Liver (tissue), 9 donors: ENCODE data around the gene NR1D2. TPM values are rescaled to one million over a fixed set of nuclear protein-coding genes. Genes with fewer than 3 reads are reported as not detected.

Experiments
- DNase-seq: peaks from one replicate; pipeline ENCODE4 v3.0.0-alpha.2; 2017; ENCODE audit warnings: low spot score
- H3K27ac ChIP-seq, 2 donors: one replicate each; pipeline ENCODE4 v1.7.0; 2013; ENCODE audit warnings: inconsistent platforms in 2 of 2, low read length in 2 of 2, control low read depth in 1 of 2, low read depth in 1 of 2, mild to moderate bottlenecking in 1 of 2
- H3K27me3 ChIP-seq, 4 donors: one replicate each; pipeline versions ENCODE4 v1.6.1 to v1.7.0; 2013; ENCODE audit warnings: low read length in 3 of 4, inconsistent platforms in 1 of 4, mild to moderate bottlenecking in 1 of 4, moderate library complexity in 1 of 4; ENCODE audit not compliant: control insufficient read depth in 4 of 4, insufficient read depth in 4 of 4
- H3K36me3 ChIP-seq, 4 donors: one replicate each; pipeline versions ENCODE4 v1.6.1 to v1.7.0; 2013; ENCODE audit warnings: low read length in 3 of 4, mild to moderate bottlenecking in 3 of 4, low read depth in 1 of 4, moderate library complexity in 1 of 4; ENCODE audit not compliant: control insufficient read depth in 4 of 4, insufficient read depth in 3 of 4
- H3K4me1 ChIP-seq, 4 donors: one replicate each; pipeline versions ENCODE4 v1.6.1 to v1.7.0; 2013; ENCODE audit warnings: low read length in 3 of 4, mild to moderate bottlenecking in 3 of 4, moderate library complexity in 1 of 4; ENCODE audit not compliant: control insufficient read depth in 4 of 4, insufficient read depth in 4 of 4
- H3K4me3 ChIP-seq, 3 donors: one replicate each; pipeline versions ENCODE4 v1.6.1 to v1.7.0; 2013; ENCODE audit warnings: low read length in 3 of 3, control low read depth in 1 of 3, low read depth in 1 of 3, mild to moderate bottlenecking in 1 of 3
- H3K9ac ChIP-seq, 2 donors: one replicate each; pipeline ENCODE4 v1.7.0; 2013; ENCODE audit warnings: low read length in 2 of 2, mild to moderate bottlenecking in 2 of 2, moderate library complexity in 2 of 2, control low read depth in 1 of 2, low read depth in 1 of 2
- H3K9me3 ChIP-seq, 4 donors: one replicate each; pipeline versions ENCODE4 v1.6.1 to v1.7.0; 2013; ENCODE audit warnings: low read length in 3 of 4; ENCODE audit not compliant: control insufficient read depth in 4 of 4
- ATF3 ChIP-seq: IDR thresholded peaks from 2 replicates; pipeline ENCODE4 v1.6.1; 2016; ENCODE audit warnings: antibody characterized with exemption
- EGR1 ChIP-seq, 2 donors: IDR thresholded peaks; 2 replicates each; pipeline ENCODE4 v1.6.1; 2016 to 2018; ENCODE audit warnings: antibody characterized with exemption in 2 of 2, low read depth in 2 of 2
- FOXA1 ChIP-seq: IDR thresholded peaks from 2 replicates; pipeline ENCODE4 v1.6.1; 2016; ENCODE audit warnings: antibody characterized with exemption
- FOXA2 ChIP-seq: IDR thresholded peaks from 2 replicates; pipeline ENCODE4 v1.6.1; 2016; ENCODE audit warnings: antibody characterized with exemption
- GABPA ChIP-seq, 2 donors: IDR thresholded peaks in 1 of 2; conservative IDR thresholded peaks in 1 of 2; 2 replicates each; pipeline ENCODE4 v1.6.1; 2016; ENCODE audit warnings: antibody characterized with exemption in 2 of 2, mild to moderate bottlenecking in 1 of 2, moderate library complexity in 1 of 2
- HNF4A ChIP-seq, 2 donors: conservative IDR thresholded peaks; 2 replicates each; pipeline ENCODE4 v1.6.1; 2016; ENCODE audit warnings: antibody characterized with exemption in 2 of 2, mild to moderate bottlenecking in 2 of 2
- HNF4G ChIP-seq: IDR thresholded peaks from 2 replicates; pipeline ENCODE4 v1.6.1; 2016; ENCODE audit warnings: antibody characterized with exemption
- JUND ChIP-seq, 2 donors: IDR thresholded peaks; 2 replicates each; pipeline ENCODE4 v1.6.1; 2016; ENCODE audit warnings: antibody characterized with exemption in 2 of 2
- NR2F2 ChIP-seq: IDR thresholded peaks from 2 replicates; pipeline ENCODE4 v1.6.1; 2016; ENCODE audit warnings: antibody characterized with exemption
- RAD21 ChIP-seq, 2 donors: IDR thresholded peaks; 2 replicates each; pipeline ENCODE4 v1.6.1; 2016; ENCODE audit warnings: antibody characterized with exemption in 2 of 2, mild to moderate bottlenecking in 2 of 2
- RXRA ChIP-seq, 2 donors: IDR thresholded peaks; 2 replicates each; pipeline ENCODE4 v1.6.1; 2017 to 2018; ENCODE audit warnings: antibody characterized with exemption in 2 of 2, mild to moderate bottlenecking in 1 of 2
- SP1 ChIP-seq: IDR thresholded peaks from 2 replicates; pipeline ENCODE4 v1.6.1; 2018; ENCODE audit warnings: antibody characterized with exemption, mild to moderate bottlenecking
- TAF1 ChIP-seq: conservative IDR thresholded peaks from 2 replicates; pipeline ENCODE4 v1.6.1; 2016; ENCODE audit warnings: antibody characterized with exemption, mild to moderate bottlenecking
- YY1 ChIP-seq: IDR thresholded peaks from 2 replicates; pipeline ENCODE4 v1.6.1; 2016; ENCODE audit warnings: antibody characterized with exemption, mild to moderate bottlenecking
- WGBS: extraction: QIAGEN DNeasy Blood & Tissue Kit; methylation state at CpG from one replicate; pipeline ENCODE4 v1.1.7; 2013; 5-methylcytosine and 5-hydroxymethylcytosine counted together
- polyA plus RNA-seq, 2 donors: library from polyadenylated mRNA; stranded (reverse) in 1 of 2; unstranded in 1 of 2; fragments of 200-250 nt in 1 of 2; fragments of >200 nt in 1 of 2; fragmentation: Nextera tagmentation in 1 of 2; extraction: Ambion mirVana in 1 of 2; gene quantifications; one replicate each; pipeline versions ENCODE4 v1.2.1 to v1.2.3, GENCODE V29; 2013 to 2015
- total RNA-seq, 2 donors: library from RNA; depleted of rRNA; stranded (reverse); fragments of >200 nt; gene quantifications; one replicate each; pipeline ENCODE4 v1.2.3, GENCODE V29; 2014
- TF ChIP-seq, protein P1 (sequence below): IDR thresholded peaks from 2 replicates; pipeline ENCODE4 v1.6.1; 2016; ENCODE audit warnings: antibody characterized with exemption, mild to moderate bottlenecking
- TF ChIP-seq, protein P2 (sequence below): IDR thresholded peaks from 2 replicates; pipeline ENCODE4 v1.6.1; 2016; ENCODE audit warnings: antibody characterized with exemption
- donor health status: healthy.
- donor health status: healthy.
- donor health status: healthy.
- donor health status: healthy.
- donor health status: healthy.

Gene NR1D2
- total and polyA plus RNA-seq, 4 donors, result 7.3 to 25.5 (median 9.2) TPM

GRCh38 chr3:23926246-23926645 lies 18.8 kb upstream of the NR1D2 start:
- Histone ChIP-seq H3K36me3 (peaks cover 0 to 4% (median 0%) of the 10 kb centered on the region in 4 donors), H3K27ac (no peak overlapping the region), H3K9me3 (no peaks in the 10 kb centered on the region), H3K9ac (no peak overlapping the region), H3K27me3 (no peaks in the 10 kb centered on the region), H3K4me3 (no peak overlapping the region), H3K4me1 (peaks cover 4 to 7% (median 5%) of the 10 kb centered on the region in 4 donors)
- DNase-seq, result no peak
- no peak for TF ChIP-seq ATF3
- no peak for TF ChIP-seq JUND (IDR thresholded peaks at IDR 0.05)
- no peak for TF ChIP-seq EGR1 (IDR thresholded peaks at IDR 0.05; ENCODE audit: low read depth in 2 of 2)
- TF ChIP-seq, protein P1, sequence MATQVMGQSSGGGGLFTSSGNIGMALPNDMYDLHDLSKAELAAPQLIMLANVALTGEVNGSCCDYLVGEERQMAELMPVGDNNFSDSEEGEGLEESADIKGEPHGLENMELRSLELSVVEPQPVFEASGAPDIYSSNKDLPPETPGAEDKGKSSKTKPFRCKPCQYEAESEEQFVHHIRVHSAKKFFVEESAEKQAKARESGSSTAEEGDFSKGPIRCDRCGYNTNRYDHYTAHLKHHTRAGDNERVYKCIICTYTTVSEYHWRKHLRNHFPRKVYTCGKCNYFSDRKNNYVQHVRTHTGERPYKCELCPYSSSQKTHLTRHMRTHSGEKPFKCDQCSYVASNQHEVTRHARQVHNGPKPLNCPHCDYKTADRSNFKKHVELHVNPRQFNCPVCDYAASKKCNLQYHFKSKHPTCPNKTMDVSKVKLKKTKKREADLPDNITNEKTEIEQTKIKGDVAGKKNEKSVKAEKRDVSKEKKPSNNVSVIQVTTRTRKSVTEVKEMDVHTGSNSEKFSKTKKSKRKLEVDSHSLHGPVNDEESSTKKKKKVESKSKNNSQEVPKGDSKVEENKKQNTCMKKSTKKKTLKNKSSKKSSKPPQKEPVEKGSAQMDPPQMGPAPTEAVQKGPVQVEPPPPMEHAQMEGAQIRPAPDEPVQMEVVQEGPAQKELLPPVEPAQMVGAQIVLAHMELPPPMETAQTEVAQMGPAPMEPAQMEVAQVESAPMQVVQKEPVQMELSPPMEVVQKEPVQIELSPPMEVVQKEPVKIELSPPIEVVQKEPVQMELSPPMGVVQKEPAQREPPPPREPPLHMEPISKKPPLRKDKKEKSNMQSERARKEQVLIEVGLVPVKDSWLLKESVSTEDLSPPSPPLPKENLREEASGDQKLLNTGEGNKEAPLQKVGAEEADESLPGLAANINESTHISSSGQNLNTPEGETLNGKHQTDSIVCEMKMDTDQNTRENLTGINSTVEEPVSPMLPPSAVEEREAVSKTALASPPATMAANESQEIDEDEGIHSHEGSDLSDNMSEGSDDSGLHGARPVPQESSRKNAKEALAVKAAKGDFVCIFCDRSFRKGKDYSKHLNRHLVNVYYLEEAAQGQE, result no peak
- TF ChIP-seq FOXA2, result no peak
- TF ChIP-seq HNF4A (conservative IDR thresholded peaks at IDR 0.05), result no peak
- TF ChIP-seq RXRA (IDR thresholded peaks at IDR 0.05), result no peak
- no peak for TF ChIP-seq TAF1
- WGBS, result 95% methylated on average over 7 of the region's 7 CpGs

DNA sequence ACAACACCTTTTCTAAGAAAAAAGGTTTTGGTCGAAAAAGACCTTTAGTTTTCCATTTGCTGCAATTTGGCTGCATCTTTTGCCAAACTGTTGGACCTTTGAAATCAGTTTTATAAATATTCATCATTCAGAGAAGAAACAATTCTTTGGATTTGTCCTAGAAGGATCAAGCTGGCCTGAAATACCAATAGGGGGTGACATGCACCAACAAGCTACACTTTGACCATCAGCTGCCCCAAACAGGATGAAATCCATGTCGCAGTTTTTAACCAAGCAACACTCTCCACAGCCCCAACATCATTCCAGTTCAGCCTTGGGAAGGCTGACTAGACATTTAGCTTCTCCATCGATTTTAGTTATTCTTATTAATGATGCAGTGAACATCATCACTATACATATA lies 18.4 kb upstream of the NR1D2 start:
- Histone ChIP-seq H3K4me3 (no peak overlapping the region), H3K9ac (no peak overlapping the region), H3K4me1 (peaks cover 4 to 7% (median 5%) of the 10 kb centered on the region in 4 donors), H3K27ac (peak overlapping the region in 1 of 2 donors; percentile 76), H3K36me3 (peaks cover 0 to 4% (median 0%) of the 10 kb centered on the region in 4 donors), H3K27me3 (no peaks in the 10 kb centered on the region), H3K9me3 (no peaks in the 10 kb centered on the region)
- TF ChIP-seq YY1 (no peak), RAD21 (IDR thresholded peaks at IDR 0.05) (peak; percentile 52 to 56), FOXA1 (no peak), GABPA (IDR thresholded peaks at IDR 0.05 in 1 of 2, conservative IDR thresholded peaks at IDR 0.05 in 1 of 2) (no peak)
- 74% methylated on average over 3 of the region's 3 CpGs for WGBS
- DNase-seq, result no peak

DNA sequence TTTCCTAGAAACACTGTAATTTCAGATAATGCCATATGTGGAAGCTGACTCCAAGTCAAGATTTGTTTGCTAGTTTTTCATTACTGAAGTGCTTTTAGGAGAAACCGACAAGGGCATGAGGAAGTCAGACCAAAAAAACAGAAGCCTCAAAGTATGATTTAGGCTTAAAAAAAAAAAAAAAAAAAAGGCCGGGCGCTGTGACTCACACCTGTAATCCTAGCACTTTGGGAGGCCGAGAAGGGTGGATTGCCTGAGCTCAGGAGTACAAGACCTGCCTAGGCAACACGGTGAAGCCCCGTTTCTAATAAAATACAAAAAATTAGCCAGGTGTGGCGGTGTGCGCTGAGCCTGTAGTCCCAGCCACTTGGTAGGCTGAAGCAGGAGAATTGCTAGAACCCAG lies 16.6 kb upstream of the NR1D2 start:
- TF ChIP-seq SP1 (no peak), YY1 (no peak), FOXA1 (no peak), JUND (IDR thresholded peaks at IDR 0.05) (no peak), RXRA (IDR thresholded peaks at IDR 0.05) (no peak), TAF1 (no peak), RAD21 (IDR thresholded peaks at IDR 0.05) (no peak), HNF4G (no peak), NR2F2 (no peak), EGR1 (IDR thresholded peaks at IDR 0.05; ENCODE audit: low read depth in 2 of 2) (no peak), FOXA2 (no peak), ATF3 (no peak)
- TF ChIP-seq, protein P2, sequence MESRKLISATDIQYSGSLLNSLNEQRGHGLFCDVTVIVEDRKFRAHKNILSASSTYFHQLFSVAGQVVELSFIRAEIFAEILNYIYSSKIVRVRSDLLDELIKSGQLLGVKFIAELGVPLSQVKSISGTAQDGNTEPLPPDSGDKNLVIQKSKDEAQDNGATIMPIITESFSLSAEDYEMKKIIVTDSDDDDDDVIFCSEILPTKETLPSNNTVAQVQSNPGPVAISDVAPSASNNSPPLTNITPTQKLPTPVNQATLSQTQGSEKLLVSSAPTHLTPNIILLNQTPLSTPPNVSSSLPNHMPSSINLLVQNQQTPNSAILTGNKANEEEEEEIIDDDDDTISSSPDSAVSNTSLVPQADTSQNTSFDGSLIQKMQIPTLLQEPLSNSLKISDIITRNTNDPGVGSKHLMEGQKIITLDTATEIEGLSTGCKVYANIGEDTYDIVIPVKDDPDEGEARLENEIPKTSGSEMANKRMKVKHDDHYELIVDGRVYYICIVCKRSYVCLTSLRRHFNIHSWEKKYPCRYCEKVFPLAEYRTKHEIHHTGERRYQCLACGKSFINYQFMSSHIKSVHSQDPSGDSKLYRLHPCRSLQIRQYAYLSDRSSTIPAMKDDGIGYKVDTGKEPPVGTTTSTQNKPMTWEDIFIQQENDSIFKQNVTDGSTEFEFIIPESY, result no peak
- no peaks in the 10 kb centered on the region for H3K27me3 ChIP-seq
- 85% methylated on average over 8 of the region's 8 CpGs for WGBS

More for the DNA sequence above, 16.6 kb upstream of the NR1D2 start:
- no peaks in the 10 kb centered on the region for H3K36me3 ChIP-seq
- H3K9me3 ChIP-seq, result no peaks in the 10 kb centered on the region
- DNase-seq, result no peak
- no peak overlapping the region for H3K9ac ChIP-seq
- H3K4me3 ChIP-seq, result no peak overlapping the region
- H3K27ac ChIP-seq, result no peak overlapping the region
- peaks cover 4 to 7% (median 5%) of the 10 kb centered on the region in 4 donors for H3K4me1 ChIP-seq
